MM.1S (cell line): Measurements from ENCODE around the gene PGS1.

ENCODE experiments used
- DNase-seq: peaks from one replicate; pipeline ENCODE4 v3.0.0-alpha.2; 2015
- H2AFZ ChIP-seq: fragments of 300-600 bp; sonication (generic); 2 replicates; pipeline ENCODE4 v1.6.0; 2016; ENCODE audit warnings: antibody characterized with exemption, low read length
- H3F3A ChIP-seq: fragments of 300-600 bp; sonication (generic); 2 replicates; pipeline ENCODE4 v1.6.1; 2016; ENCODE audit warnings: mild to moderate bottlenecking, antibody characterized with exemption, low read length, moderate library complexity, mixed read lengths; ENCODE audit not compliant: insufficient read depth
- H3K27ac ChIP-seq: fragments of 300-600 bp; sonication (generic); 2 replicates; pipeline ENCODE4 v1.5.1; 2016; ENCODE audit warnings: mild to moderate bottlenecking, low read length
- H3K27me3 ChIP-seq: fragments of 300-600 bp; sonication (generic); replicated peaks from 2 replicates; pipeline ENCODE4 v1.6.0; 2016; ENCODE audit warnings: low read length; ENCODE audit not compliant: insufficient read depth
- H3K36me3 ChIP-seq: fragments of 300-600 bp; sonication (generic); replicated peaks from 2 replicates; pipeline ENCODE4 v1.6.1; 2016; ENCODE audit warnings: mild to moderate bottlenecking, low read length, mixed read lengths; ENCODE audit not compliant: insufficient read depth
- H3K4me1 ChIP-seq: fragments of 300-600 bp; sonication (generic); 2 replicates; pipeline ENCODE4 v1.6.1; 2016; ENCODE audit warnings: low read length, mixed read lengths
- H3K4me2 ChIP-seq: fragments of 300-600 bp; sonication (generic); 2 replicates; pipeline ENCODE4 v1.6.0; 2016; ENCODE audit warnings: low read depth, low read length
- H3K4me3 ChIP-seq: fragments of 300-600 bp; sonication (generic); 2 replicates; pipeline ENCODE4 v1.5.1; 2016; ENCODE audit warnings: low read length, mixed read lengths
- H3K79me2 ChIP-seq: fragments of 300-600 bp; sonication (generic); 2 replicates; pipeline ENCODE4 v1.6.1; 2016; ENCODE audit warnings: mixed run types, low read length, mixed read lengths
- H3K9ac ChIP-seq: fragments of 300-600 bp; sonication (generic); 2 replicates; pipeline ENCODE4 v1.6.1; 2016; ENCODE audit warnings: low read length, mixed read lengths
- H3K9me2 ChIP-seq: fragments of 300-600 bp; sonication (generic); replicated peaks from 2 replicates; pipeline ENCODE4 v1.6.1; 2016; ENCODE audit warnings: mild to moderate bottlenecking, low read length, mixed read lengths; ENCODE audit not compliant: insufficient read depth
- H3K9me3 ChIP-seq: fragments of 300-600 bp; sonication (generic); replicated peaks from 2 replicates; pipeline ENCODE4 v1.6.1; 2016; ENCODE audit warnings: mild to moderate bottlenecking, low read length, mixed read lengths; ENCODE audit not compliant: insufficient read depth
- H4K20me1 ChIP-seq: fragments of 300-600 bp; sonication (generic); 2 replicates; pipeline ENCODE4 v1.6.1; 2016; ENCODE audit warnings: mild to moderate bottlenecking, low read length, moderate library complexity, mixed read lengths; ENCODE audit not compliant: insufficient read depth
- EZH2 ChIP-seq: fragments of 300-600 bp; sonication (generic); optimal IDR thresholded peaks from 2 replicates; pipeline ENCODE3; 2017; ENCODE audit warnings: low read depth, mild to moderate bottlenecking, antibody characterized with exemption, low read length, mixed read lengths
- EZH2phosphoT487 ChIP-seq: fragments of 300-600 bp; sonication (generic); IDR thresholded peaks from 2 replicates; pipeline ENCODE4 v1.6.1; 2018; ENCODE audit warnings: antibody characterized with exemption, low read length
- TF ChIP-seq, protein P1 (sequence below): fragments of 300-600 bp; sonication (generic); IDR thresholded peaks from 2 replicates; pipeline ENCODE4 v1.5.1; 2016; ENCODE audit warnings: antibody characterized with exemption, low read length, mixed read lengths

Gene PGS1

DNA sequence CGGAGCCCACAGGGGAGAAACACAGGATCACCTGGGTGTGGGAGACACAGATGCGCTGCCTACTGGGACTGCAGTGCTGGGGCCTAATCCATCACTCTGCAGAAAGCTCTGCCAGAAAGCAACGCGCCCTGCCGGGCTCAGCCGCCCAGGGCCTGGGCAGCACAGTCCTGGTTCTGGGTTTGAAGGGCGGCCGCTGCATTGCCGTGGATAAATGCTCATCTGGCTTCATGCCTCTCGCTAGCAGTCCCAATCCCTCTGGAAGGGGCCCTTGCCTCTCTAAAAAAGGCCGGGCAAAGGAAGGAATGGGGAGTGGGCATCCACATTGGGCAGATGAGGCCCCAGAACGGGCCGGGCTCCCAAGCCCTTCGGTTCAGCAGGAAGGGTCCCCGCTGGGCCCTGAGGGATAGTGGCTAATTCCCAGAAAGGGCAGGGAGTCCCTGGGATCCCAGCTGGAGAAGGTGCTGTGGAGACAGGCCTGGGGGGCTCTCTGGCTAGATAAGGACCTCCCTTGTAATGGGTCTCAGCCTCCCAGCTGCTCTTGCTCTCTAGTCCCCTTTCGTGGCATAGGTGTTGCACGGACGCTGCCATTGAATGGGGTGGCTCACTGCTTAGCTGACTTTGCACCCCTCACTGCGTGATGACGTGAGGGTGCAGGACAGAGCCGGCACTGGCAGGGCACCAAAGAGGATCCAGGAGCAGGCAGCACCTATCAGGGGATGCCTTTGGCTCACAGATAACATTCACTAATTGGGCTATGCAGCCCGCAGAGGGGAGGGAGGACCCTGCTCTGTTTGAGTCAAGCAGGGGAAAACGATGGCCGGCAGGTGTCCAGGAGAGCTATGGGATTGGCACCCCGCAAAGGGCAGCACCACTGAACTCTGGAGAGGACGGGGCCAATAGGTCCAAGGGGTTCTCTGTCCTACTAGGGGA, 88.6 kb downstream of the PGS1 start:
- Histone ChIP-seq H3K27ac (no peak overlapping the region), H3K9ac (no peak overlapping the region), H3K36me3 (no peaks in the 10 kb centered on the region), H2AFZ (no peak overlapping the region), H3F3A (no peaks in the 10 kb centered on the region), H3K9me3 (no peaks in the 10 kb centered on the region), H3K4me3 (no peak overlapping the region), H4K20me1 (no peaks in the 10 kb centered on the region), H3K9me2 (no peaks in the 10 kb centered on the region), H3K4me2 (no peak overlapping the region), H3K27me3 (peaks cover 20% of the 10 kb centered on the region), H3K79me2 (no peaks in the 10 kb centered on the region), H3K4me1 (no peaks in the 10 kb centered on the region)
- TF ChIP-seq EZH2phosphoT487, result no peak
- no peak for TF ChIP-seq EZH2
- TF ChIP-seq, protein P1, sequence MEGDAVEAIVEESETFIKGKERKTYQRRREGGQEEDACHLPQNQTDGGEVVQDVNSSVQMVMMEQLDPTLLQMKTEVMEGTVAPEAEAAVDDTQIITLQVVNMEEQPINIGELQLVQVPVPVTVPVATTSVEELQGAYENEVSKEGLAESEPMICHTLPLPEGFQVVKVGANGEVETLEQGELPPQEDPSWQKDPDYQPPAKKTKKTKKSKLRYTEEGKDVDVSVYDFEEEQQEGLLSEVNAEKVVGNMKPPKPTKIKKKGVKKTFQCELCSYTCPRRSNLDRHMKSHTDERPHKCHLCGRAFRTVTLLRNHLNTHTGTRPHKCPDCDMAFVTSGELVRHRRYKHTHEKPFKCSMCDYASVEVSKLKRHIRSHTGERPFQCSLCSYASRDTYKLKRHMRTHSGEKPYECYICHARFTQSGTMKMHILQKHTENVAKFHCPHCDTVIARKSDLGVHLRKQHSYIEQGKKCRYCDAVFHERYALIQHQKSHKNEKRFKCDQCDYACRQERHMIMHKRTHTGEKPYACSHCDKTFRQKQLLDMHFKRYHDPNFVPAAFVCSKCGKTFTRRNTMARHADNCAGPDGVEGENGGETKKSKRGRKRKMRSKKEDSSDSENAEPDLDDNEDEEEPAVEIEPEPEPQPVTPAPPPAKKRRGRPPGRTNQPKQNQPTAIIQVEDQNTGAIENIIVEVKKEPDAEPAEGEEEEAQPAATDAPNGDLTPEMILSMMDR, result no peak
- no peak for DNase-seq

DNA sequence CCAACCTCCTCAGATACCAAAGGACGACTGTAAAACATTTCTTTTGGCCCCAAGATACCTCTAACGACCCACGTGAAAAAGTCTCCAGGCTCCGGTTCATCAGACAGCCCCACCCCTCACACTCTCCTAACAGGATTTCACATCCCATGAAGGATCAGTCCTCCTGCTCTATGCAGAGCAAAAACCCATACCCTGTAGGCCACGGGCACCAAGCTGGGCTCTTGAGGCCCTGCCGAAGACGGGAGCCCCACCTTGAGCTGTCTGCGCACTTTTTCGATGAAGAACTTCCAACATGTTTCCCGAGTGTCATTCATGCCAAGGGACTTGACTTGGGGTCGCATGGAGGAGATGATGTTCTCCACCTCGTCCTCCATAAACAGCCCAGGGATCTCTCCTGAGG, 89.9 kb downstream of the PGS1 start:
- no peaks in the 10 kb centered on the region for H3F3A ChIP-seq
- no peaks in the 10 kb centered on the region for H4K20me1 ChIP-seq
- no peak overlapping the region for H2AFZ ChIP-seq
- no peak overlapping the region for H3K4me3 ChIP-seq
- peaks cover 16% of the 10 kb centered on the region for H3K27me3 ChIP-seq
- H3K4me2 ChIP-seq, result no peak overlapping the region
- no peaks in the 10 kb centered on the region for H3K9me3 ChIP-seq
- peaks cover 6% of the 10 kb centered on the region for H3K4me1 ChIP-seq
- TF ChIP-seq EZH2 (no peak), EZH2phosphoT487 (no peak)
- TF ChIP-seq, protein P1, result no peak
- no peaks in the 10 kb centered on the region for H3K9me2 ChIP-seq
- no peak for DNase-seq
- no peak overlapping the region for H3K9ac ChIP-seq
- no peaks in the 10 kb centered on the region for H3K36me3 ChIP-seq
- H3K27ac ChIP-seq, result no peak overlapping the region
- no peaks in the 10 kb centered on the region for H3K79me2 ChIP-seq

DNA sequence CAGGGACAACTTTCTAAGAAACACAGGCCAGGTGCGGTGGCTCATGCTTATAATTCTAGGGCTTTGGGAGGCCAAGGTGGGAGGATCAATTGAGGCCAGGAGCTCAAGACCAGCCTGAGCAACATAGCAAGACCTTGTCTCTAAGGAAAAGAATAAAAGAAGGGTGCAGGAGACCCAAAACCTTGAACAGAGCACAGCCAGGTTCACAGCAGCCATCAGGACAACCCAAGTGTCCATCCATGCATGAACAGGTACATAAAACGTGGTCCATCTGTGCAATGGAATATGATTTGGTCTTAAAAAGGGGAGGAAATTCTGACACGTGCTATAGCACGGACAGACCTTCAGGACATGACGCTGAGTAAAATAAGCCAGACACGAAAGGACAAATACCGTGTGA, 91.0 kb downstream of the PGS1 start:
- Histone ChIP-seq H3K9ac (no peak overlapping the region), H3K36me3 (no peaks in the 10 kb centered on the region), H3K4me3 (no peak overlapping the region), H3F3A (peaks cover 9% of the 10 kb centered on the region), H3K27ac (no peak overlapping the region), H3K79me2 (no peaks in the 10 kb centered on the region), H4K20me1 (no peaks in the 10 kb centered on the region), H2AFZ (no peak overlapping the region), H3K9me3 (no peaks in the 10 kb centered on the region), H3K4me1 (peaks cover 14% of the 10 kb centered on the region), H3K4me2 (no peak overlapping the region), H3K9me2 (no peaks in the 10 kb centered on the region), H3K27me3 (peaks cover 8% of the 10 kb centered on the region)
- TF ChIP-seq EZH2 (no peak), EZH2phosphoT487 (no peak)
- TF ChIP-seq, protein P1, result no peak
- DNase-seq, result no peak
